ENCODE measurements around the gene COBL.

Gene COBL

DNA sequence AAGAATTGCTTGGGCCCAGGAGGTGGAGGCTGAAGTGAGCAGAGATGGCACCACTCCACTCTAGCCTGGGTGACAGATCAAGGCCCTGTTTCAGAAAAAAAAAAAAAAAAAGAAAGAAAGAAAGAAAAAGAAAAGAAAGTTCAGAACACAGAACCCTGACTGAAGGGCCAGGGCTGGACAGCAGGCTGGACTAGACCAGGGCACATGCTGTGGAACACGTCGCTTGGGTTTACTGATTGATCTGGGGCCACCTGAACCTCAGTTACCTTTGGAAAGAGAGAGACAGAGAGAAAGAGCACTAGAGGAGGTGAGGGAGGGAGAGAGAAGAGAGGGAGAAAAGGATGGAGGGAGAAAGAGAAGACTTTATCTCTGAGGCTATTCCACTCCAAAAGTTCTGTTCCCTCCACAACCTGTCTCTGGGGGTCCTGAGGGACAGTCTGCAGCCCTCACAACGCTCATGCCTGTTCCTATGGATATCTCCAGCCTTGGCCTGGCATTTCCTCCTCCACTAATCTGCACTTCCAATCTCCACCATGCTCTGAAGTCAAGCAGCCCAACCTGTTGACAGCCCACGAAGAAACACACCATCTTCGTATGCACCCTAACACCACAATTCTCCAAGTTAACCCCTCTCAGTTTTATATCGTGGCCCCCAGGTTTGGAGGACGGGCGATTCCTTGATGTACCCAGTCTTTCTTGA, 81.8 kb downstream of the COBL start:
- DNase-seq: no peak

DNA sequence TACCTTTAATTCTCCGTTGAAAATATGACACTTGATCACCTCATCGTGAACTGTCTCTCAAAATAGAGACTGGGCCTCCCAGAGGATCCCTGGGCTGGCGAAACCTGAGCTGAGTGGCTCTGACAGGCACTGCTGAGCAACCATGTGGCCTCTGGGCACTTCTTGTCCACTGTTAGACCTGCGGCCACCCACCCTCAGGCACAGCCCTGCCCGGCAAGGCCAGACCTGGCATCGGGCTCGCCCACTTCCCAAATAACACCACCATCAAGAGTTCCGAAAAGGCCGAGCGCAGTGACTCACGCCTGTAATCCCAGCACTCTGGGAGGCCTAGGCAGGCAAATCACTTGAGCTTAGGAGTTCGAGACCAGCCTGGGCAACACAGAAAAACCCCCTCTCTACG, 82.5 kb downstream of the COBL start:
- DNase-seq: no peak

- peak in 3 of 56 donors; percentile 19 to 31 (median 22) for DNase-seq
Measured at GRCh38 chr7:51233374-51233773, 83.2 kb downstream of the COBL start.

DNA sequence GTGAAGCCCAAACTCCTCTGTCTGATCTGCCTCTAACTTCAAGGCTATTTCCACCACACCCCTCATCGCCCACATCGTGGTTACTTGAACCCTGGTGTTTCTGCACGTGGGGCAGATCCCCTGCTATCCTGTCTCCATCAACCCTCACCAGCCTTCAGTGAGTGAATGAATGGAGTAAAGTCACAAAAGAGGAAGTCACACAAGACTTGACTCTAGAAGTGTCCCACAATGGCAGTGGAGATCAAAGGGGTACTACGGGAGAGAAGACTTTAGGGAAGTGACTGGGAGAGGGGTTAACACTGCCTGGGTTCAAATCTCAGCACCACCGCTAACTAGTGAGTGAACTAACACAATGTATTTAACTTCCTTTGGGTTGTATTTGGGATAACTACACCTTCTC, 85.9 kb downstream of the COBL start:
- no peak for DNase-seq

GRCh38 chr7:51230324-51230625, 86.3 kb downstream of the COBL start:
- no peak for DNase-seq

- peak in 1 of 56 donors; percentile 47 for DNase-seq
Measured at GRCh38 chr7:51229620-51230323, 86.8 kb downstream of the COBL start.

- DNase-seq: peak in 16 of 56 donors; percentile 24 to 61 (median 38)
Measured at GRCh38 chr7:51229106-51229537, 87.5 kb downstream of the COBL start.

DNA sequence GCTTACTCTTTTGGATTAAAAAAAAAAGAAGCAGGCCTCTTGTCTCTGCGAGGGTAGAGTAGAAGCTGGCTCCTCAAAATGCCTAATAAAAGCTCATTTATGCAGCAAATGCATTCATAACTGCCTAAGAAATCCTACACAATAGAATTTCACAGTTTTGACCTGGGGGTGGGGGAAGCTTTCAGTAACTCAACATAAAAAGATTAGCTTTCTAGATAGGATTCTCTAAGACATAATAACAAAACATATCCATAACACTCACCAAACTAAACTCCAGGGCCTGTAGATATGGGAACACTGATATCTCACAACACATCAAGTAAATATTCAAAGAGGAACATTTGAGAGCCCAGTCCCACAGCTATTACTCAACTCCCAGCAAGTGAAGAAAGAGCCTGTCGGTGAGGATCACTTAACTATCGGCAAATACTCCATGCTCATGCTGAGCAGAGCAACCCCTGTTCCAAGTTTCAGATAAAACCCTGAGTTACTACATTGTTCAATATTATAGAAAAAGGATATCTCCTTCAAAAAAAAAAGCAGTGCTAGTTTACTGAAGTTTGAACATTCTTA, 88.1 kb downstream of the COBL start:
- no peak for DNase-seq

- DNase-seq: no peak
Measured at GRCh38 chr7:51227861-51228260, 88.7 kb downstream of the COBL start.

GRCh38 chr7:51226916-51227535, 89.6 kb downstream of the COBL start:
- no peak for DNase-seq

GRCh38 chr7:51226063-51226755, 90.4 kb downstream of the COBL start:
- no peak for DNase-seq

DNA sequence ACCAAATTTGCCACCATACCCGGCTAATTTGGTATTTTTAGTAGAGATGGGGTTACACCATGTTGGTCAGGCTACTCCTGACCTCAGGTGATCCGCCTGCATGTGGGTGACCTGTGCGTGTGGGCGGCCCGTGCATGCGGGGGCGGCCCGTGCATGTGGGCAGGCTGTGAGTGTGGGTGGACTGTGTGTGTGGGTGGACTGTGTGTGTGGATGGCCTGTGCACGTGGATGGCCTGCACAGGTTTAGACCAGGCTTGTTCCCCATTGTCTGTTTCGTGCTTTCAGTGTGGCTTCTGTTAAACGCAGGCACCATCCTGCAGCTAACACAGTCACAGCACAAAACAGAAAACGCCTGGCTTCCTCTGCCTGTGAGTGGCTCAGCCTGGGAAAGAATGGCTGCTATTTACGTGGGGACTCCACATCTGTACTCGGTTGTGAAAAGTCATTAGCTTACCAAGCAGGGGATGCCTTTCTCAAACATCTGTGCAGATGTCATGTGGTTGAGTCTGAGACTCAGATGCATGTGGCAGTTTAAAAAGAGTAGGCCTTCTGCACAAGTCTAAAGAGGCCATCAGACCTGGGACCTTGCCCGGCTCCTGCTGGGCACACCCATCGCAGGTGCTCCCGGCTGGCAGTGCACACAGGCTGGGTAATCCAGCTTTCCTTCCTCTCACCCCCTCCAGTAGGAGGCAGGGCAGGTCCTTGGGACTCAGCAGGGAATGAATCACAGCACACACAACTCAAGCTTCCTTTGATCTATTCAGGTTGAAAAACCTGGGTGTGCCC, 91.6 kb downstream of the COBL start:
- peak in 7 of 56 donors; percentile 23 to 62 (median 43) for DNase-seq

DNA sequence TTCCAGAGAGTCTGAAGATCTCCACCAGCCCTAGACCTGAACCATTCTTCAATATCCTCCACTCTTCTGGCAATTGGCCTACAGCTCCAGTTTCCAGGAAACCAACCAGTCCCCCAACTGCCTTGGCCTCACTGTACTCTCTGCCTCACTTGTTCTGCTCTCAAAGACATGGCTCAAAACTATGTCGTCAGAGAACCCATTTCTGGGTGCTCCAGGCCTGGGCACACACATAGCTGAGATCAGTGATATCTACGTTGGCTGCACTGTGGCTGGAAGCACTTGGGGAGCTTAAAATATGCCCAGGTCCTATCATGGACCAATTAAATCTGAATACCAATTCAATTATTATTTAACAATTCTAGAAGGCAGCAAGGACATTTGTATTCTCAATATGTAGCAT, 93.1 kb downstream of the COBL start:
- no peak for DNase-seq

GRCh38 chr7:51222916-51223315, 93.7 kb downstream of the COBL start:
- no peak for DNase-seq

DNA sequence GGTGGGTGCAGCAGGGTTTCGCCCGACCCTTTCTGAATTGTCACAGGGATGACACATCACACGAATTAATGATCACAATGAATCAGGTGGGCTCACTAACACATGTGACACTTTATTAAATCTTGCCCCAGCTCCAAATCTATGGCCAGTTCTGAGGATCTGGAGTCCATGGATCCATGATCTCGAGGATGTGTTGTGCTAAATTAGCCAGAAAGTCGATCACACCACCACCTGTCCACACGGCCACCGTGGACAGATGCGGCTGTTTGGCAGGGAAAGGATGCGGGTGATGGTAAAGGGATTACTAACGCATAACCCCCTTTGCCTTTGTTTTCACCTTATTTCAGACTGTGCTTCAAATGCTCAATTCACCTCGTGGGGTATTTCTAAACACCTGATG, 96.4 kb downstream of the COBL start:
- no peak for DNase-seq

DNA sequence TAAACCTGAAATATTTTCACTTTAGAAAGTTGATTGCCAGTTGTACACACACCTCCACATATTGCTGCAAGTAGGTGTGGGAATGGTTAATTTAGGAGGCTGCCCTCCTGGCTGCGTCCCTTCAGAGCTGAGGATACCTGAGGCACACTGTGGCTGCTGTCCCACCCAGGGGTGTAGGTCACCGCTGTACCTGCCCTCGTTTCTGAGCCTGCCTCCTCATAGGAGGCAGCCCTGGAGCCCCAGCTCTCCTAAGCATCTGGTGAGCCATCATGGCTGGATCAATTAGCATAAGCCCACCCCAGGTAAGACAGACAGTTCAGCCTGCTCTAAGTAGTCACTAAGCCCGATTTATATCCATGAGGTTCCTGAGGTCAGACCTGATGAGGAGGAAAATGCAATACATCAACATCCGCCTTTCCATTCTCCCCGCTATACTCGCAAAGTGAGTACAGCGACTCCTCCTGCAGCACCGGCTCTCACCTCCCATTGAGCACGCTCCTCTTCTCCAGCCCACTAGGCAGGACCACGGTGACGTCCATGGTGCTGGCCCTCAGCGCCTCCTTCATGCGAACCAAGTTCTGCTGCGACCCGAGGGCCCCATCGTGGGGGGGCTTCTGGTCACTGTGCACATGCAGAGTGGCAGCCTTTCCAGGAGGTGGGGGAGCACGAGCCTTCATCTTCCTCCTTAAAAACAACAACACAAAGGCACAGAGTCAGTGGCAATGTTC, 97.2 kb downstream of the COBL start:
- no peak for DNase-seq

- DNase-seq: no peak
Measured at GRCh38 chr7:51217804-51218203, 98.8 kb downstream of the COBL start.

- no peak for DNase-seq
Measured at GRCh38 chr7:51214098-51214497, 102.5 kb downstream of the COBL start.

DNA sequence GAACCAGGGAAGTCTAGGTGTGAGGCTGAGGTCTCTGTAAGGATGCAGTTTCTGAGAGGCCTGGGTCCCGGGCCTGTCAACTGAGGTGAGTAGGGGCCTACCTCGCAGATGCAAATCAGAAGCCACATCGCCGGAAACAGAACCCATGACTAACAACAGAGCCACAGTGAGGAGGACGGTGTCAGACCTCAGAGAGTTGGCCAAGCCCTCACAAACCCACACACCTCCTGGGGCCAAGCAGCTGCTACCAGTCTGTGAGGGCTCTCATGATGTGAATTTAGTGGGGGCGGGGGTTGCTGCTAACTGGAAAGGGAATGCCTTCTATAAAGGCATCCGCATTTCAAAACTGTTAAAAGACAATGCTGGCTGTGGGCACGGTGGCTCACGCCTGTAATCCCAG, 103.0 kb downstream of the COBL start:
- no peak for DNase-seq

- no peak for DNase-seq
Measured at GRCh38 chr7:51210766-51211165, 105.8 kb downstream of the COBL start.
